Adipocyte (in vitro differentiated cells): Measurements from ENCODE around the gene CREB1.

Experiments used
- DNase-seq: peaks from one replicate; pipeline ENCODE4 v3.0.0-alpha.2; 2015; ENCODE audit warnings: low read depth
- H3K27me3 ChIP-seq: replicated peaks from 2 replicates; pipeline ENCODE4 v1.7.0; 2013; ENCODE audit warnings: mild to moderate bottlenecking, low read length, moderate library complexity; ENCODE audit not compliant: control insufficient read depth, insufficient read depth
- H3K36me3 ChIP-seq: 2 replicates; pipeline ENCODE4 v1.7.0; 2013; ENCODE audit warnings: low read length, mild to moderate bottlenecking, moderate library complexity; ENCODE audit not compliant: control insufficient read depth, insufficient read depth, severe bottlenecking
- H3K4me1 ChIP-seq: 2 replicates; pipeline ENCODE4 v1.7.0; 2013; ENCODE audit warnings: mild to moderate bottlenecking, low read length, moderate library complexity; ENCODE audit not compliant: control insufficient read depth, insufficient read depth
- H3K4me3 ChIP-seq: 2 replicates; pipeline ENCODE4 v1.7.0; 2013; ENCODE audit warnings: mild to moderate bottlenecking, low read length, moderate library complexity
- H3K9ac ChIP-seq: 2 replicates; pipeline ENCODE4 v1.7.0; 2013; ENCODE audit warnings: mild to moderate bottlenecking, low read length, moderate library complexity
- H3K9me3 ChIP-seq: 2 replicates; pipeline ENCODE4 v1.7.0; 2013; ENCODE audit warnings: mild to moderate bottlenecking, low read length, moderate library complexity; ENCODE audit not compliant: control insufficient read depth

CREB1 gene

GRCh38 chr2:207523005-207523404 lies 6.8 kb upstream of the CREB1 start:
- H3K4me1 ChIP-seq, result no peaks in the 10 kb centered on the region
- no peaks in the 10 kb centered on the region for H3K36me3 ChIP-seq
- no peaks in the 10 kb centered on the region for H3K9me3 ChIP-seq
- no peak overlapping the region for H3K4me3 ChIP-seq
- H3K9ac ChIP-seq, result no peak overlapping the region
- no peaks in the 10 kb centered on the region for H3K27me3 ChIP-seq
- DNase-seq, result no peak

DNA sequence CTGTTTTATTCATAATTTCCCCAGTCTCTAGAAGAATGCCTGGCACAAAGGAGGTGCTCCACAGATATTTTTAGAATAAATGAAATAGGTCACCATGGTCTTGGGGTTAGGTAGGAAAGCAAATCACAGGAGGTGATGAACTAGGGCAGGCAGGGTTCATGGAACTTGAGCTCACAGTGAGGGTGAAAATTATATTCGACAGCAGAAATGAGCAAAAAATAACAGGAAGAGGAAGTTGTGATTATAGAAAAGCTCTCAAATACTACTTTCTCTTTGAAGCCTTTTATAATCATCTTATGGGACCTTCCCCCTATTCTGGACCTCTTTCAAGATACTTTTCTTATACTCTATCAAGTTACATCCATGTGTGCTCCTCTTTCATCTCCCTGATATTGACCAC lies 4.5 kb upstream of the CREB1 start:
- no peak for DNase-seq
- H3K36me3 ChIP-seq, result no peaks in the 10 kb centered on the region
- peaks cover 2% of the 10 kb centered on the region for H3K4me1 ChIP-seq
- no peaks in the 10 kb centered on the region for H3K27me3 ChIP-seq
- H3K9me3 ChIP-seq, result no peaks in the 10 kb centered on the region
- H3K4me3 ChIP-seq, result no peak overlapping the region
- H3K9ac ChIP-seq, result no peak overlapping the region

- H3K4me3 ChIP-seq, result peak overlapping the region; percentile 89
- peaks cover 25% of the 10 kb centered on the region for H3K4me1 ChIP-seq
- peak; percentile 61 for DNase-seq
- H3K9me3 ChIP-seq, result no peaks in the 10 kb centered on the region
- no peaks in the 10 kb centered on the region for H3K27me3 ChIP-seq
- H3K36me3 ChIP-seq, result no peaks in the 10 kb centered on the region
- H3K9ac ChIP-seq, result peak overlapping the region; percentile 92
Observed at GRCh38 chr2:207528980-207529329, 807 bp upstream of the CREB1 start.

GRCh38 chr2:207530160-207531031 lies 634 bp downstream of the CREB1 start:
- Histone ChIP-seq H3K9ac (peak overlapping the region; percentile 92), H3K9me3 (no peaks in the 10 kb centered on the region)
- DNase-seq, result peak; percentile 66

GRCh38 chr2:207531032-207531952 lies 1.5 kb downstream of the CREB1 start:
- H3K4me1 ChIP-seq, result peaks cover 40% of the 10 kb centered on the region
- H3K27me3 ChIP-seq, result no peaks in the 10 kb centered on the region
- no peaks in the 10 kb centered on the region for H3K9me3 ChIP-seq
- peak overlapping the region; percentile 90 for H3K9ac ChIP-seq
- H3K4me3 ChIP-seq, result peak overlapping the region; percentile 88
- peak; percentile 51 for DNase-seq
- no peaks in the 10 kb centered on the region for H3K36me3 ChIP-seq

More at GRCh38 chr2:207530160-207531031, 634 bp downstream of the CREB1 start:
- peaks cover 39% of the 10 kb centered on the region for H3K4me1 ChIP-seq
- H3K27me3 ChIP-seq, result no peaks in the 10 kb centered on the region
- H3K4me3 ChIP-seq, result peak overlapping the region; percentile 89
- H3K36me3 ChIP-seq, result no peaks in the 10 kb centered on the region

- Histone ChIP-seq H3K9me3 (no peaks in the 10 kb centered on the region), H3K4me1 (peaks cover 40% of the 10 kb centered on the region), H3K9ac (peak overlapping the region; percentile 23), H3K36me3 (no peaks in the 10 kb centered on the region), H3K27me3 (no peaks in the 10 kb centered on the region), H3K4me3 (no peak overlapping the region)
- no peak for DNase-seq
Observed at GRCh38 chr2:207532676-207533075, 2.9 kb downstream of the CREB1 start.

GRCh38 chr2:207533461-207534008 lies 3.8 kb downstream of the CREB1 start:
- DNase-seq, result peak; percentile 18
- H3K9ac ChIP-seq, result peak overlapping the region; percentile 59
- H3K27me3 ChIP-seq, result no peaks in the 10 kb centered on the region
- H3K4me3 ChIP-seq, result peak overlapping the region; percentile 1
- H3K4me1 ChIP-seq, result peaks cover 38% of the 10 kb centered on the region
- H3K36me3 ChIP-seq, result no peaks in the 10 kb centered on the region
- H3K9me3 ChIP-seq, result no peaks in the 10 kb centered on the region

GRCh38 chr2:207534417-207534816 lies 4.7 kb downstream of the CREB1 start:
- Histone ChIP-seq H3K27me3 (no peaks in the 10 kb centered on the region), H3K9ac (peak overlapping the region; percentile 16), H3K4me3 (no peak overlapping the region), H3K36me3 (no peaks in the 10 kb centered on the region), H3K9me3 (no peaks in the 10 kb centered on the region), H3K4me1 (peaks cover 38% of the 10 kb centered on the region)
- DNase-seq, result no peak

DNA sequence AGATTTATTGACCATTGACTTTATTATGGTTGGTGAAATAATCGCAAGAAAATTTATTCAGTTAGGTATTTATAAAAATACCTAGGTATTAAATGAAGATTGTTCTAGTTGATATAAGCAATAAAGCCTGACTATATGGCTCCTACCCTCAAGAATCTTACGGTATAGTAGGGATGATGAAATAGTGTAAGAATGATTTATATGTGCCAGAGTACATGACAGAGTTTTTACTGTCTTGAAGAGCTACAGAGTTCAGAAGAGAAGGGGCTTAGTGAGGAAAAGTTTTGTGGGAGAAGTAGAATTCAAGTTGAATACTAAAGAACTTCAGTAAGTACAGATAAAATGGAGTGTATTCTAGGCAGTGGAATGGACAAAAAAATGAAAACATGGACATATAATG lies 9.7 kb downstream of the CREB1 start:
- Histone ChIP-seq H3K27me3 (no peaks in the 10 kb centered on the region), H3K4me3 (no peak overlapping the region), H3K9me3 (no peaks in the 10 kb centered on the region), H3K9ac (no peak overlapping the region), H3K4me1 (peaks cover 10% of the 10 kb centered on the region), H3K36me3 (no peaks in the 10 kb centered on the region)
- DNase-seq, result no peak

GRCh38 chr2:207540431-207540830 lies 10.7 kb downstream of the CREB1 start:
- H3K27me3 ChIP-seq, result no peaks in the 10 kb centered on the region
- H3K36me3 ChIP-seq, result no peaks in the 10 kb centered on the region
- H3K9ac ChIP-seq, result no peak overlapping the region
- no peak for DNase-seq
- no peaks in the 10 kb centered on the region for H3K9me3 ChIP-seq
- H3K4me1 ChIP-seq, result peaks cover under 1% of the 10 kb centered on the region
- no peak overlapping the region for H3K4me3 ChIP-seq

DNA sequence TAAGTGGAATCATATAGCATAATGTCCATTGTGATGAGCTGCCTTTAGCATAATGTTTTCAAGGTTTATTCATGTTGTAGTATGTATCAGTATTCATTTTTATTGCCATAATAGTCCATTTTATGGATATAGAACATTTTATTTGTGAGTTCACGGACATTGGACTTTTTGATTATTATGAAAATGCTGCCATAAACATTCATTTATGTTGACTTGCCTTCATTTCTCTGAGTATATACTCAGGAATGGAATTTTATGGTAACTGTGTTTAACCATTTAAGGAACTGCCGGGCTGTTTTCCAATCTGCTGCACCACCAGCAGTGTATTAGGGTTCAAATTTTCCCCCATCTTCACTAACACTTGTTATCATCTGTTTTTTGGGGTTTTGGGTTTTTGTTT lies 12.2 kb downstream of the CREB1 start:
- Histone ChIP-seq H3K9ac (no peak overlapping the region), H3K9me3 (no peaks in the 10 kb centered on the region), H3K4me1 (peaks cover 8% of the 10 kb centered on the region), H3K36me3 (no peaks in the 10 kb centered on the region), H3K27me3 (no peaks in the 10 kb centered on the region), H3K4me3 (no peak overlapping the region)
- no peak for DNase-seq
